GM03348 (cell line): Measurements from ENCODE around the gene ODAPH.

Source experiments
- DNase-seq: peaks from one replicate; pipeline ENCODE4 v3.0.0; 2012; ENCODE audit warnings: low spot score

ODAPH gene

DNA sequence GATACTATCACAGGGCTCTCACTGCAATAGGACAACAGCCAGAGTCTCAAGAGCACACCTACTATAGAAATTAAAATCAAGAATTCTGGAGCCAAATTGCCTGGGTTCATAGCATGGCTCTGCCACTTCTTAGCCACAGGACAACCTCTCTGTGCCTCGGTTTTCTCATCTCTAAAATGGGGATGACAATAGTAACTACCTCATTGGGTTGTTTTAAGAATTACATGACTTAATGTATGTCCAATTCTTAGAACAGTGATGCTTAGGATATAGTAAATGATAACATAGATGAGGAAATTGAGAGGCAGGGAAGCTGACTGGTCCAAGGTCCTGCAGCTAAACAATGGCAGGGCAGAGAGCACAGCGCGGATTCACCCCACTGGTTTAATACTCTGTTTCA, 11.0 kb upstream of the ODAPH start:
- no peak for DNase-seq

DNA sequence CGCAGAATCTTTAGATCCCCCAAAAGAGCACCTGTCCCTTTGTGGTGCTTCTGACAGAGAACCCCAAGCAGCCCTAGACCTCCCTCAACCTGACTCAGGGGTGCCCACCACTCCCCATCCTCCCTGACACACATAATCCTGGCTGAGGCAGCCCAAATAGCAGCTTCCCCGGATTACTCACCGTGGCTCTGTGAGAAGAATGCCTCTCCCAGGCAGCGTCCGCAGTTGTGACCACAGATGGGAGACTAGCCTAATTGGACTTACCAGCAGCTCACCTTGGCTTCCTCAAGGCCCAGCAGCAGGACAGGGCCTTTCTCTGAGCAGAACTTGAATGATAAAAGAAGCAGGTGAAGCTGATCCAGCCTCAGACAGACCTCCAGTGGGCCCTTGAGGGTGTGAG, 10.3 kb upstream of the ODAPH start:
- DNase-seq: peak; percentile 66

DNA sequence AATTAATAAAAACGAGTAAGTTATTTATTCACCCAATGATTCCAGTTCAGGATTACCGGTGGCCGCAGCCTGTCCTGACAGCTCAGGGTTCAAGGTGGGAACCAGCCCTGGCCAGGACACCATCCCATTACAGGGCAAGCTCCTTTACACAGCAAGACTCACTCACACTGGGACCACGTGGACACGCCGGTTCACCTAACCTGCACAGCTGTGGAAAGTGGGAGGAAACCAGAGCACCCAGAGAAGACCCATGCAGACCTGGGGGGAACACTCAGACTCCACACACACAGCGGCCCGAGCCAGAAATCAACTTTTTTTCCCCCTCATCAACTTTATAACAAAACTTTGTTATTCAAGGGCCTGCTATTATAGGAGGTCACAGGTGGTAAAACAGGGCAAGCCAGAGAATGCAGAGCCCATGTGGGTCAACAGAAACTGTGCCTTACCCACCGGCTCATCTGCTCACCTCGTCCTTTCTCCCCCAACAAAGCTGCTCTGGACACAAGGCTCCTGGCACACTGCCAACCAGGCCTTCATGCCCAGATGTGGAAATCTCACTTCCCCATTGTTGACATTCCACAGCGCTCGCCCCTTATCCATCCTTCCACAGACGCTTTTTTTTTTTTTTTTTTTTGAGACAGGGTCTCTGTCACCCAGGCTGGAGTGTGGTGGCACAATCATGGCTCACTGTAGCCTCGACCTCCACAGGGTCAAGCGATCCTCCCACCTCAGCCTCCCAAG, 8.0 kb upstream of the ODAPH start:
- DNase-seq: peak; percentile 26

DNA sequence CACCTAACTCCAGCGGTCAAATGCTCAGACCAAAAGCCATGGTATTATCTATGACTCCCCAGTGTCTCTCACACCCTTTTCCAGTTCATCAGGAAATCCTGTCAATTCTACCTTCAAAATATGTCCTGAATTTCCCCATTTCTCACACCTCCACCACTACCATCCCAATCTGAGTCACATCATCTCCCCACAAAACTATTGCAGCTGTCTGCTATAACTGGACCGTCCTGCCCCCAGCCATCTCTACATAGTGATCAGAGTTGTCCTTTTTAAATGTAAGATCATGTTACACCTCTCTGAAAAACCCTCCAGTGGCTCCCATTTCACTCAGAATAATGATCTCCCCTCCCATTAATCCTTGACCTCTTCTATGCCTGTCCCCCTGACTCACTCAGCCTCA, 6.8 kb upstream of the ODAPH start:
- DNase-seq: no peak

DNA sequence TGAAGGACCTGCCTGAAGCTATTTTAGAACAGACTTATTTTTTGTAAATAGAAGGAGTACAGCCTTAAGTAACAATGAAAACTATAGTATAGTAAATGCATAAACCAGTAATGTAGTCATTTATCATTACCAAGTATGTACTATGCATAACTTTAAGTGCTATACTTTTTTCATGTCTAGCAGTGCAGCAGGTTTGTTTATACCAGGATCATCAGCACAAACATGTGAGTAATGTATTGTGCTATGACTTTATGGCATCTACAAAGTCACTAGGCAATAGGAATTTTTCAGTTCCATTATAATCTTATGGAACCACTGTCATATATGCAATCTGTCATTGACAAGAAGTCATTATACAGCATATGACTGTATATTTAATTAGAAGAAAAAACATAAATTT, 3.4 kb upstream of the ODAPH start:
- DNase-seq: no peak

DNA sequence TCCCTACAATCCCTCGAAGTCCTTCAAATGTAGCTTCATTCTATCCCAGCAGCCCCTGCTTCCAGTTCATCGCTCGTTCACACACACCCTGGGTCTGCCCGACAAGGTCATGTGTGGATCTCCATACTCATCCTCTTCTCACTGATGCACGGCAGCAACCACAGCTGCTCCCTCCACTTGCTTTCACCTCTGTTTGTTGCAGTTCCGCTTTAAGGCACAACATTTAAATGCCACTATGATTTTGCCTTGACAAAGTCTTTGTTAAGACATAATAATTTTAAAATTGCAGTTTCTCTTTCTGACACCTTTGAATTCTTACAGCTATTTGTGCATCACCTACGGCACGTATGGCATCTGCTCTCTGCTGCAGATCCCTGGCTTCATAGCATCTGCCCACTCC, 1.8 kb downstream of the ODAPH start:
- DNase-seq: no peak

DNA sequence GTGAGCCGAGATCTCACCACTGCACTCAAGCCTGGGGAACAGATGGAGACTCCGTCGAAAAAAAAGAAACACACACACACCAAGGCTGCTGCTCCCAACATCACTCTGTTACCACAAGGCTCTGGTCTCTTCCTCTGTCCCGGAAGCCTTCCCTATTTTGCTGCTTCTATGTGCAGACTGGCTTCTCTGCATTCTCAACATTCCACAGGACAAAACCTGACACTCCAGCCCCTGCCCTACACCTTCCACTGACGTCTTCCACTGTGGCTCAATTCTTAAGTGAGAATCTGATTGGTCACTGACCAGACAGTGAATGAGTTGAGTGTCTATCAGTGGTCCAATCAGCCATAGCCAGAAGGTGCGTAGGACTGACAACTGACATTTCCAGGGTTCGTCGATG, 5.9 kb downstream of the ODAPH start:
- DNase-seq: no peak

DNA sequence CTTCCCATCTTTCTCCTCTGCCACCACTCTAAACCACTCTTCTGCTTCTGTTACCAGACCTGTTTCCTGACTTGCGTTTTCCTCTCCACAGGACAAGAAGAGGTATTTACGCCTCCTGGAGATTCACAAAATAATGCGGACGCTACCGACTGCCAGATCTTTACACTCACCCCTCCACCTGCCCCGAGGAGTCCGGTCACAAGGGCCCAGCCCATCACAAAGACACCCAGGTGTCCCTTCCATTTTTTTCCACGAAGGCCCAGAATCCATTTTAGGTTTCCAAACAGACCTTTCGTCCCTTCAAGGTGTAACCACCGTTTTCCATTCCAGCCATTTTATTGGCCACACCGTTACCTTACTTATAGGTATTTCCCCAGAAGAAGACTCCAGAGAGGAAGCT, 8.2 kb downstream of the ODAPH start:
- no peak for DNase-seq

DNA sequence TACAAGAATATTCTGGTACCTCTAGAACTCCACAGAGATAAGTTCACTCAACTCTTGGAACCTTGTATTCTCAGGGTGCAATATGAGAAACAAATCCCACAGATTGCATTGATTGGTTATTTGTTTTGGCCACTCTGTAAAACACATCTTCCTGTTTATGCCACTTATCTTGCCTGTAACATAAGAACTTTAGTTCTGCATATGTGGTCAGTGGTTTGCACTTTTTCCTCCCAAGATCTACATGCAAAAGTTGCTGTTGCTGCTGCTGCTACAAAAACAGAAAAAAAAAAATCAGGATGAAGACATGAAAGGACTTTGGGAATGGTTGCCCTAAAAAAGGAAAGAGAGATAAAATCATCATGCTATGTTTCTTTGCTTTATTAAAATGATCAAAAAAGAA, 9.6 kb downstream of the ODAPH start:
- no peak for DNase-seq

DNA sequence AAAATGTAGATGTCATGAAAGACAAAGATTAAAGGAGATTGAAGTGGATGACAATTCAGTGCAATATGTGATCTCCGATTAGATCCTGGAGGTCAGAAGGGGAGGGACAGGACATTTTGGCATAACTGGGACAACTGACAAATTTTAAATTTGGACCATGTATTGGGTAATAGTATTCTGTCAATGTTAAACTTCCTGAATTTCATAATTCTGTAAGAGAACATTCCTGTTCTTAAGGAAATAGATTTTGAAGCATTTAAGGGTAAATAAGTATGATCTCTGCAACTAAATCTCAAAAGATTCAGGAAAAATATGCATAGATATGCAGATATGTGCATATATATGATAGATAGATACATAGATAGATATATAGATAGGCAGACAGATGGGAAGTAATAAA, 11.0 kb downstream of the ODAPH start:
- no peak for DNase-seq

DNA sequence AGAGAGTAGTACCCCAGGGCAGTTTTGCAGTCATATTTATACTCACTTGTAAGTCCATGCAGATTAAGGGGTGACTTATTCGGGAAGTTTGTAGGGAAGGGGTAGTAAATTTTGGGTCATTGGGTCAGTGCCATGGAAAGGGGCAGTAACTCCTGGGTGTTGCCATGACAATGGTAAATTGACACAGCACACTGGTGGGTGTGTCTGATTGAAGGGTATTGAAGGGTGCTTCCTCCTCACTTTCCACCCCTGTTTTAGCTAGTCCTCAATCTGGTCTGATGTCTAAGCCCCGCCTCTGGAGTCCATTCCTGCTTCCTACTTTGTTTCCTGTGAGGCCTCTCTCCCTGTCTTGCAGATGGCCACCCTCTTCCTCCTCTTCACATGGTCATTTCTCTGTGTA, 11.9 kb downstream of the ODAPH start:
- DNase-seq: no peak

DNA sequence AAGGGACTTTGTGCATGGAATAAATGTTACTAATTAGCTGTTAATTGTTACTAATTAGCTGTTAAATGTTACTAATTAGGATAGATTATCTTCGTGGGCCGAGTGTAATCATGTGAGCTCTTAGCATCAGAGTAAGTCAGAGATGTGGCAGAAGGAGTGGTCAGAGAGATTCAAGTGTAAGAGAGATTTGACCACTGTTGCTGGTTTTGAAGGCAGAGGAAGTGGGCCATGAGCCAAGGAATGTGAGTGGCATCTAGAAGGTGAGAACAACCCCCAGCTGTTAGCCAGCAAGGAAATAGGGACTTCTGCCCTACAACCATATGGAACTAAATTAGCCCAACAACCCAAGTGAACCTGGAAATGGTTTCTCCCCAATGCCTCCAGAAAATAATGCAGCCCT, 28.2 kb downstream of the ODAPH start:
- DNase-seq: no peak

DNA sequence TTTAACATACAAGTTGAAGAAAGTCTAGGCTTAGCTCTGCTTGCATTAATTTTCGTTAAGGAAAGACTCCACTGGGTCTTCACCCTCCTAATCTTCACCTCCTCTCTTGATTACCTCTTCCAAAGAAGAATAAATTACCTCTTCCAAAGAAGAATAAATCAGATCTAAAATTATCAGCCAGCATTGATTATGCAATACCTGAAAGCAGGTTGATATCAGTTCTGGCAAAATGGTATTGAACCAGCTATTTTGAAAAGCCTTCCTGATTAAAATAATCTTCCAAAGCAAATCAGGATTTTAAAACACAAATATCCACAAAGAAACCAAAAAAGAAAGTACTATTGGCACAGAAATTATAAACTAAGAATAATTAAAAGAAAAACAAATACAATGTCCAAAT, 37.5 kb downstream of the ODAPH start:
- DNase-seq: no peak

DNA sequence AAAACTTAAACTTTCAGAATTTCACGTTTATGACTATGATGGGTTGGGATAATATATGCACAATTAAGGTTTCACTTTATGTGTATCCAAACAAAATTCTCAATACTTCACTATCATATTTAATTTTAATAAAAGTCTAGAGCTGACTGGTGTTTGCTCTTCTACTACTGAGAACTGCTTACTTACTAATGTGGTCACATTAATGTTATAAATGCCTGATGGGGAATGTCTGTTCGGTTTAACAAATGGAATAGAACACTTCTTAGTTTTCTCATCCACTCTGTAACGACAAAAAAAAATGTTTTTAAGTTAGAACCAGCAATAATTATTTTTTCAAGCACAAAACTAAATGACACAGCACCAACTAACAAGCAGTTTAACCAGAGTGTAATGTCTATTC, 40.2 kb downstream of the ODAPH start:
- DNase-seq: no peak

DNA sequence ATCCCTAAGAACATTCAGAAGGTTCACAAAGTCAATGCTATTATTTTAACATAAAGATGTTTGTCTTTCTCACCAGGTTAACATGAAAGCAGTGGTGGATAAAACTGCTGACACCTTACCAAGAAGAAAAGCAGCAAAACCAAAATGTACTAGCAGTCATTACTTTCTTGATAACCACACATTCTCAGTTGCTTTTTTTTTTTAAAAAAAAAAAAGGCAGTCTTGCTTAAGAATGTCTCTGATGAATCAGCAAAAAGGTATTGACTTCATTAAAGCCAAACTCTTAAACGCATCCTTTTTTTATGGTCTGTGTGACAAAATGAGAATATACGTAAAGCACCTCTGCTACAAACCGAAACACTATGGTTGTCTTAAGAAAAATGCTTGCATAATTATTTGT, 42.5 kb downstream of the ODAPH start:
- peak; percentile 16 for DNase-seq

DNA sequence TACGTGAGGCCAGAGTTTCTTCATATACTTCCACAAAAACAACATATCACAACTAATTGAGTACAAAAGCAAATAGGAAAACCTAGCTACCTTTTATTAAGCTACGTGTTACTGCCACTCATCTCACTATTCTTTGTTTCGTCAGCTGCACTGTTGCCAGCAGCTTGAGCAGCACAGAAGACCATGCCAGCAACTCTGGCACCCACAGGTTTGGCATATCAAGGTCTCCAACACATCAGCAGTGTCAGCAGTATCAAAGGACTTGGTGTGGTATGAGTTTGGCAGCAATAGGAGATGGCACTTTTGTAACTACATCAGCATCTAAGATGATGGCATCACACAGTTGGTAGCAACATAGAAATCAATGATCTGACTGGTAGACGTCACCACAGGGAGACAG, 43.8 kb downstream of the ODAPH start:
- DNase-seq: no peak

DNA sequence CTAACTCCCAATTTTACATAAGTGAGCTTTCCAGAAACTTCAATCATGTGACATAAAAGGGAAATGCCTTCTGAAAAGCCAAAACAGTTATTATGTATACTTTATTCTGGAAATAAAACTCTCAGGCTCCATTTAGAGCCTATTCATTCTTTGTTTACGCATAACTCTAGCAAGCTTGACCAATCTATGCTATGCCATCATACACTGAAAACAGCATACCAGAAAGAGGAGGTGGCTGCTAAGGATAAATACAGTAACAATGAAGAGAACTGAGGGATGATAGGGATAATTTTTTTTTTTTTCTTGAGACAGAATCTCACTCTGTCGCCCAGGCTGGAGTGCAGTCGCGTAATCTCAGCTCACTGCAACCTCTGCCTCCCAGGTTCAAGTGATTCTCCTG, 50.1 kb downstream of the ODAPH start:
- no peak for DNase-seq

DNA sequence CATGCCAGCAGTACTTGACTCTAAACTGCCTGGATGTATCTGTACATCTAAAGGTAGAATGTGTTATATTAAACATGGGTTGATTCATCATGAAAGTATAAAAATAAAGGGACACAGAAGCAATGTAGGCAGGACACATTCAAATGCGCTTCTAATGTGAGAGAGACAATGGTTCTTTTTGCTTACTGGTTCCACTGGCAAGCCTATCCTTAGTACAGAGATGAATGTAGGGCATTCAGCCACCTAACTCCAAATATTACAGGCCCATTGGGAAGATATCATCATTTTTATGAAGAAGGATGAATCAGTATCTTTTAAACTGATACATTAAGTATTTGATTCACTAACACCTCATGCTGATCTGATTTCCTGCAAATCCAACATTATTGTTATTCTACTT, 56.4 kb downstream of the ODAPH start:
- DNase-seq: no peak
